Psoas muscle (tissue), 8 donors: Measurements from ENCODE around the gene MBP. TPM values are rescaled to one million over a fixed set of nuclear protein-coding genes. Genes with fewer than 3 reads are reported as not detected.
A peak's percentile ranks its signal among the peaks of the same experiment; 100 is the strongest.

Experiments used
- ATAC-seq, 4 donors: fragments of 200-7000 bp; cut with Tn5 transposase; one replicate each; pipeline ENCODE4 v1.9.1; 2020; ENCODE audit warnings: moderate library complexity in 3 of 4, mild to moderate bottlenecking in 2 of 4
- DNase-seq, 2 donors: peaks; one replicate each; pipeline ENCODE4 v3.0.0-alpha.2; 2020
- H3K27ac ChIP-seq: fragments of 200-600 bp; one replicate; pipeline ENCODE4 v1.8.0; 2022
- H3K27me3 ChIP-seq, 3 donors: fragments of 200-600 bp in 1 of 3; one replicate each; pipeline versions ENCODE4 v1.6.1 to v1.8.0; 2013 to 2022; ENCODE audit warnings: low read length in 2 of 3, mild to moderate bottlenecking in 2 of 3, moderate library complexity in 1 of 3; ENCODE audit not compliant: insufficient read depth in 3 of 3
- H3K36me3 ChIP-seq, 2 donors: fragments of 200-600 bp in 1 of 2; one replicate each; pipeline versions ENCODE4 v1.6.1 to v1.8.0; 2013 to 2022; ENCODE audit warnings: low read depth in 1 of 2, mild to moderate bottlenecking in 1 of 2, moderate library complexity in 1 of 2; ENCODE audit not compliant: insufficient read depth in 1 of 2
- H3K4me1 ChIP-seq: fragments of 200-600 bp; one replicate; pipeline ENCODE4 v1.8.0; 2022
- H3K4me3 ChIP-seq: fragments of 200-600 bp; one replicate; pipeline ENCODE4 v1.8.0; 2022; ENCODE audit warnings: mild to moderate bottlenecking
- H3K9me3 ChIP-seq: fragments of 200-600 bp; one replicate; pipeline ENCODE4 v1.8.0; 2022
- WGBS, 3 donors: extraction: QIAGEN DNeasy Blood & Tissue Kit; methylation state at CpG; one replicate each; pipeline versions ENCODE4 v1.1.6 to v1.1.7; 2013; 5-methylcytosine and 5-hydroxymethylcytosine counted together
- intact Hi-C, 2 donors: fragments of 100-400 bp; cut with DNase I; formaldehyde crosslinking; loops; one replicate each; pipeline versions ENCODE4 v1.11.0 to v1.14.2; 2022
- polyA plus RNA-seq, 3 donors: library from polyadenylated mRNA; stranded (reverse); fragments of 200-250 nt; gene quantifications; one replicate each; pipeline ENCODE4 v1.2.3, GENCODE V29; 2013
- total RNA-seq, 4 donors: library from RNA; stranded (reverse); fragmentation: NEBNext Ultra II Directional in 2 of 4; extraction: Animal tissue kit (Norgen Biotek cat#: 25700) in 2 of 4; gene quantifications; one replicate each; pipeline versions ENCODE4 v1.2.1 to v1.2.4, GENCODE V29; 2021 to 2023
- TF ChIP-seq, protein P1 (sequence below): fragments of 200-600 bp; IDR thresholded peaks from one replicate; pipeline ENCODE4 v1.8.0; 2022; ENCODE audit warnings: antibody characterized with exemption
- donor health status: healthy with polysubstance abuse.
- donor health status: DM: no; HTN: no; CAD: no; lungs with moderate emphysema.
- donor health status: Bipolar disorder and iron deficiency.
- donor health status: healthy.
- donor health status: DM: yes; HTN: yes; CAD: no.
- donor health status: DM: no; HTN: no; CAD: no.
- donor health status: DM: no; HTN: no; CAD: no.
- donor health status: DM: yes; HTN: yes; CAD: no.

MBP gene
- total and polyA plus RNA-seq, 7 donors, result 16.4 to 88.2 (median 51.6) TPM

DNA sequence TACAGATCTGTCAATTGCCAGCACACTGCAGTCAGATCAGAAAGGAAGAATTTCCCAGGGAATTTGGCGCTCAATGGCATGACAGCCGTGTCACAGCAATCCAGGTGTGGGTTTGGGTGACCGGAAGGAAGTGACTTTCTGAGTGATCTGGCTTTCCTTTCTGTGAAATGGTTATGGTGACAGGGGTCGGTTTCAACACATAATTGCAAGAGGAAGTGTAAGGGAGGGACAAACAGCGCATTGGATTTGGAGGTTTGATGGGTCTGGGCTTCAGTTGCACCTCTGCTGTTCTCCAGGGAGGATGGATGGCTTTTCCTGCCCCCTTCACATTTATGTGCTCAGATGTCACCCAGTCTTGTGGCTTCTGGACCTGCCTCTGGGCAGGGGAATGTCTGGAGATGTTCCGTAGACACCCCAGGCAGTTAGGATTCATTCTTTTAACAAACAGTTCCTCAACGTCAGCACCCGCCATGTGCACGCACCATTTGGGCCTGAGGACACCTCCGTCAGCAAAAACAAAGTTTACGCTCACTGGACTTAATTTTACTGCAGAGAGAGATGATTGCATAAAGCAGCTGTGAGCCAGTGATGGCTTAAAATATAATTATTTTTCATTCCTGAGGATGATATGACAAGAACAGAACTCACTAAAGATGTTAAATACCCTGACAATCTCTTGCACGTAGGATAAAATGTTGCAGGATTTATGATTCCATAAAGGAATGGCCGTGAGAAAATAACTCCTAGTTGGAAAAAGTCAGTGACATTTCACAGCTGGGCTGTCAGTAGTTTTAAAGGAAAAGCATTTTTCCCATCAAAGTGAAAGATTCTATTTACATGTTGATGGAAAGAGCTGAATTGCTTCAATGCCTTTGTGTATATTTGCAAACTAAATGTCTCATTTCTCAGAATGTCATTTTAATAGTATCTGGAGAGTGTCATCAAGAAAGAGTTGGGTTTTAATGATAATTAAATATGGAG lies 36.9 kb downstream of the MBP start:
- Histone ChIP-seq H3K27me3 (no peaks in the 10 kb centered on the region), H3K27ac (peak overlapping the region; percentile 77), H3K4me3 (no peak overlapping the region), H3K9me3 (no peaks in the 10 kb centered on the region), H3K4me1 (peaks cover 46% of the 10 kb centered on the region), H3K36me3 (peaks cover 0 to 9% of the 10 kb centered on the region in 2 donors)
- DNase-seq, result no peak
- intact Hi-C loops, result loop anchor here in 1 of 2 donors (5.0 kb wide), 1 partner anchor 37 kb away; the partner anchor contains the start of gene MBP
- TF ChIP-seq, protein P1, sequence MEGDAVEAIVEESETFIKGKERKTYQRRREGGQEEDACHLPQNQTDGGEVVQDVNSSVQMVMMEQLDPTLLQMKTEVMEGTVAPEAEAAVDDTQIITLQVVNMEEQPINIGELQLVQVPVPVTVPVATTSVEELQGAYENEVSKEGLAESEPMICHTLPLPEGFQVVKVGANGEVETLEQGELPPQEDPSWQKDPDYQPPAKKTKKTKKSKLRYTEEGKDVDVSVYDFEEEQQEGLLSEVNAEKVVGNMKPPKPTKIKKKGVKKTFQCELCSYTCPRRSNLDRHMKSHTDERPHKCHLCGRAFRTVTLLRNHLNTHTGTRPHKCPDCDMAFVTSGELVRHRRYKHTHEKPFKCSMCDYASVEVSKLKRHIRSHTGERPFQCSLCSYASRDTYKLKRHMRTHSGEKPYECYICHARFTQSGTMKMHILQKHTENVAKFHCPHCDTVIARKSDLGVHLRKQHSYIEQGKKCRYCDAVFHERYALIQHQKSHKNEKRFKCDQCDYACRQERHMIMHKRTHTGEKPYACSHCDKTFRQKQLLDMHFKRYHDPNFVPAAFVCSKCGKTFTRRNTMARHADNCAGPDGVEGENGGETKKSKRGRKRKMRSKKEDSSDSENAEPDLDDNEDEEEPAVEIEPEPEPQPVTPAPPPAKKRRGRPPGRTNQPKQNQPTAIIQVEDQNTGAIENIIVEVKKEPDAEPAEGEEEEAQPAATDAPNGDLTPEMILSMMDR, result no peak
- no peak for ATAC-seq
- WGBS, 3 donors, result 59 to 78% (median 66%) methylated on average over 13 of the region's 13 CpGs

DNA sequence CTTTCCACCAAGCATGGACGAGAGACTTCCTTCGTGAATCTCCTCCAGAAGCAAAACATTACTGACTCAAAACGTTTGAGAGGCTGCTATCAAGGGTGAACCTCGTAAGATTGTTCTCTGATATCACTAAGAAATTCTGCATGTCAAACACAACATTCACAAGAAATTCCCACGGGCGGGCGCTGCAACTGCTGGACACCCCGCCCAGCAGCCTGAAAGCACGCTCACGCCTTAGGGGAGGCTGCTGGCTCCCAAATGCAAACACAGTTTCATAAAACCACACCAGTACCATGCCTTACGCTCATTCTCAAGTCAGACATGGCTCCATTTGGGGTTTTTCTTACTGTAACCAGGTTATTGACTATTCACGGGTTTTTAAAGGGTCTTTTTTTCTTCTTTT lies 39.0 kb downstream of the MBP start:
- TF ChIP-seq, protein P1, result no peak
- peak overlapping the region; percentile 88 for H3K27ac ChIP-seq
- H3K4me1 ChIP-seq, result peaks cover 62% of the 10 kb centered on the region
- H3K9me3 ChIP-seq, result no peaks in the 10 kb centered on the region
- ATAC-seq, result no peak
- WGBS, 3 donors, result 79 to 80% (median 80%) methylated on average over 12 of the region's 12 CpGs
- DNase-seq, result peak in 1 of 2 donors; percentile 77
- intact Hi-C loops, result no loop called here
- no peaks in the 10 kb centered on the region for H3K27me3 ChIP-seq
- no peak overlapping the region for H3K4me3 ChIP-seq
- peaks cover 0 to 9% of the 10 kb centered on the region in 2 donors for H3K36me3 ChIP-seq

DNA sequence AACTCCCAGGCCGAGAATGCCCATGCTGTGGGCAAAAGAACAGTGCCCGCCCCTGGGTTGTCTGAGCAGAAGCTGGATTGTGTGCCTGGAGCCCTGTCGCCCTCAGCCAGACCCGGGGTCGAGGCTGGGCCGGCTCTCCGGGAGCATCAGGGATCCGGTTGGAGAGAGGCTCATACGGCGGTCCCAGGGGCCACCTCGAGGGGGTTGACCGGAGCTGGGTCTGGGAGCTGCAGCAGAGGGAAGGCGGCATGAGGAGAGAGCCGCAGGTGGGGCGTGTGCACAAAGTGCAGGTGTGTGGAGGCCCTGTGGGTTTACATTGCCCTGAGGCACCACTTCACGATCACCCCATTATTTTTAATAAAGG lies 39.5 kb downstream of the MBP start:
- H3K9me3 ChIP-seq, result no peaks in the 10 kb centered on the region
- H3K36me3 ChIP-seq, result peaks cover 0 to 9% of the 10 kb centered on the region in 2 donors
- H3K4me1 ChIP-seq, result peaks cover 62% of the 10 kb centered on the region

DNA sequence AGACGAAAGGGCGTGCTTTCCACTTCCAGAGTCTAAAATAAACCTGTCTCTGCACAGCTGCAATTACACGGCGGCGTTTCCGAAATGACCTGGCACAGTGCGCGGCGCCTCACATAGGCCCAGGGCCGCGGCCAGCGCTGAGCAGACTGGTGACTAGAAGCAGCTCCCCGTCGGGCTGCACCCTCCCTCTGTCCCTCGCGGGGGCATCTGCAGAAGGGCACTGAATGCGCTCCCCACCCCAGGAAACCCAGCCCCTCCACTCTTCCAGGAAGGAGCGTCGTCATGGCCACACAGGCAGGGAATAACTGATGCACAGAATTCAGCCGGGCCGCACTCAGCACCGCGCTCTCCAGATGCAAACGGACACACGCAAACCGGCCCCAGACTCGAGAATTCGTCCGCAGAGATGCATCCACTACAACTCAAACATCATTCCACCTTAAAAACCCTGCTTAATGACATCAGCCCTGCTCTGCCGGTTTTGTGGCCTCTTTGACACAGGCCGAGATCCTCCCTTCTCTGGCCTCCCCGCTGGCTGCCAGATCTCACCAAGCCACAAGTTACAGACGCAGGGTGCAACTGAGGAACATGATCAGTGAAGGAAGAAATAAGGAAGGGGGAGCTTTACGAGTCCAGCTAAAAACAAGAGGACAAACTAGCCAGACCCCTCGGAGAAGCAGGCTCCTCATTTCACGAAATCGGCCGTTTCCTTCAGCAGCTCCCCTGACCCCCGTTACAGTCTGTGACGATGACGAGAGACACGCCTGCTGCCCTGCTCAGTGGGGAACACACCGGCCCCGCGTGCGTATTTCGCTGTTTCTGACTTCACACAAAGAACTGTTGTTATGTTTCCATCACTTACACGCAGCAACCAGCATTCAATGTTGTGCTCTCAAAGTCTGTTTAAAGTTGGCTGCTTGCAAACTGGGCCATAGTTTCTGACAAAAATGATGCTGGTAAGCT lies 40.2 kb downstream of the MBP start:
- Histone ChIP-seq H3K4me3 (peak overlapping the region; percentile 16), H3K36me3 (peaks cover 0 to 9% of the 10 kb centered on the region in 2 donors), H3K9me3 (no peaks in the 10 kb centered on the region), H3K27ac (peak overlapping the region; percentile 88), H3K27me3 (no peaks in the 10 kb centered on the region), H3K4me1 (peaks cover 62% of the 10 kb centered on the region)
- intact Hi-C loops, result no loop called here
- DNase-seq (peak; percentile 69 to 87), ATAC-seq (peak; percentile 63 to 76 (median 75))
- TF ChIP-seq, protein P1, result no peak
- 49 to 68% (median 55%) methylated on average over 48 of the region's 48 CpGs for WGBS, 3 donors

More for the DNA sequence above, 39.5 kb downstream of the MBP start:
- Histone ChIP-seq H3K27me3 (no peaks in the 10 kb centered on the region), H3K4me3 (no peak overlapping the region), H3K27ac (peak overlapping the region; percentile 88)
- ATAC-seq (no peak), DNase-seq (no peak)
- whole genome bisulfite sequencing, 3 donors, result 79 to 87% (median 80%) methylated on average over 16 of the region's 16 CpGs
- TF ChIP-seq, protein P1, result no peak
- intact Hi-C loops, result no loop called here
